D721Med (cell line): Measurements from ENCODE around the gene PAFAH1B2.
"Not testable (repeated sequence)": the region's sequence is repeated elsewhere in the genome, so short reads cannot be mapped to it uniquely, and the experiment has no call there.

Experiments used
- DNase-seq: peaks from one replicate; pipeline ENCODE4 v3.0.0; 2011; ENCODE audit warnings: low spot score; ENCODE audit not compliant: insufficient read length
- FAIRE-seq: peaks from 2 replicates; lab custom pipeline; 2011; peaks lifted over from hg19 to GRCh38; lab: Jason Lieb, UNC
- CTCF ChIP-seq: IDR thresholded peaks from 2 replicates; pipeline ENCODE4 v1.5.1; 2012; ENCODE audit warnings: mild to moderate bottlenecking, control low read depth; ENCODE audit not compliant: insufficient read depth; ENCODE audit errors: missing control alignments

Gene PAFAH1B2

GRCh38 chr11:117201658-117202305 lies 57.7 kb downstream of the PAFAH1B2 start:
- FAIRE-seq: no peak
- DNase-seq: no peak
- TF ChIP-seq CTCF: no peak

GRCh38 chr11:117202386-117203068 lies 58.4 kb downstream of the PAFAH1B2 start:
- no peak for FAIRE-seq
- DNase-seq: no peak
- TF ChIP-seq CTCF: no peak

GRCh38 chr11:117203069-117203407 lies 59.0 kb downstream of the PAFAH1B2 start:
- FAIRE-seq: no peak
- TF ChIP-seq CTCF: no peak

GRCh38 chr11:117204283-117205080 lies 60.4 kb downstream of the PAFAH1B2 start:
- FAIRE-seq (no peak), DNase-seq (no peak)
- TF ChIP-seq CTCF: no peak

More at GRCh38 chr11:117203069-117203407, 59.0 kb downstream of the PAFAH1B2 start:
- DNase-seq: no peak

- FAIRE-seq: no peak
- TF ChIP-seq CTCF: no peak
- no peak for DNase-seq
Measured at GRCh38 chr11:117205211-117205818, 61.2 kb downstream of the PAFAH1B2 start.

- not testable (repeated sequence) for FAIRE-seq, DNase-seq
Measured at GRCh38 chr11:117206111-117206510, 62.0 kb downstream of the PAFAH1B2 start.

DNA sequence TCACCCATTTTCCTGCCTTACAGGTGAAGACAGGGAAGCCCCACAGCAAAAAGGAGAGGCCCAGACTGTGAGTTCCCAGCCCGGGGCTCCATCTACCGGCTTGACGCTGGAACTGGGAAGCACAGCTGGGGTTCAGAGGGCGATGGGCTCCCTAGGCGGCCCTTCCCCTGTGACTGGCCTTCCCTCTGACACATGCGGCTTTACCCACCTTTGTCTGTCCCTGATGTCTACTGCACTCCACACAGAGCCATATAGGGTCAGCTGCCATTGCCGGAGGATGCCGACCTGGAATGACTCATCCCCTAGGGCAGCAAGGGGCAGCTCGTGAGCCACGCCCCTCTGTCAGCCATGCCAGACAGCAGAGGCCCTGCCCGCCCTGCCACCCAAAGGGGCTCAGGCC lies 62.8 kb downstream of the PAFAH1B2 start:
- DNase-seq, FAIRE-seq: not testable (repeated sequence)

DNA sequence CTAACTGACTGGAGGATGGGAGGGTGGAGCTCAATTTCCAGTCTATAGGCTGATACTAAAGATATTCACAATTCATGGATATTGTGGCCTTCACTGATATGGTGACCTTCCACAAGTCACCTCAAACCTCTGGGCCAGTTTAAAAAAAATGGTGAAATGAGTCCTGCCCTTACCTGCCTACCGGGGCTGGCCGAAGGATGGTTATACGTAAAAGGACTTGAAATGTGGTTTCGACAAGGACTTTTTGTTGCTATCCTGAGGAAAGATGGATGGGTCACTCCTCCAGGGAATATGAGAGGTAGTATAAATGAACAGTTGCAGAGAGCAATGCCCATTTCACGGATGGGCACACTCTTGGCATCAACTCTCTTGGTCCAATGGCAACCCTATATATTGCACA lies 63.4 kb downstream of the PAFAH1B2 start:
- DNase-seq, FAIRE-seq: not testable (repeated sequence)

- DNase-seq, FAIRE-seq: not testable (repeated sequence)
Measured at GRCh38 chr11:117208710-117209109, 64.6 kb downstream of the PAFAH1B2 start.

GRCh38 chr11:117209351-117210125 lies 65.5 kb downstream of the PAFAH1B2 start:
- FAIRE-seq: not testable (repeated sequence)

More at GRCh38 chr11:117209351-117210125, 65.5 kb downstream of the PAFAH1B2 start:
- not testable (repeated sequence) for DNase-seq
